Suppressor macrophage (primary cell): ENCODE measurements around the gene PRPF4.

Experiments
- DNase-seq, 4 experiments: peaks; one replicate each; pipeline ENCODE4 v3.0.0-alpha.2; 2020 to 2022

PRPF4 gene

GRCh38 chr9:113315231-113315630 lies 39.8 kb downstream of the PRPF4 start:
- peak in 3 of 4 experiments; percentile 8 to 36 (median 19) for DNase-seq

GRCh38 chr9:113316030-113316429 lies 40.6 kb downstream of the PRPF4 start:
- no peak for DNase-seq

GRCh38 chr9:113317777-113318176 lies 42.3 kb downstream of the PRPF4 start:
- no peak for DNase-seq

- DNase-seq: no peak
These were observed 43.6 kb downstream of the PRPF4 start for GRCh38 chr9:113319054-113319453.

GRCh38 chr9:113320051-113320450 lies 44.6 kb downstream of the PRPF4 start:
- DNase-seq: no peak

GRCh38 chr9:113322671-113323070 lies 47.2 kb downstream of the PRPF4 start:
- DNase-seq: no peak

- no peak for DNase-seq
These were observed 50.8 kb downstream of the PRPF4 start for GRCh38 chr9:113326230-113326629.

GRCh38 chr9:113328045-113328782 lies 52.8 kb downstream of the PRPF4 start:
- no peak for DNase-seq

GRCh38 chr9:113331780-113332179 lies 56.3 kb downstream of the PRPF4 start:
- DNase-seq: no peak

GRCh38 chr9:113337714-113338113 lies 62.3 kb downstream of the PRPF4 start:
- DNase-seq: no peak

GRCh38 chr9:113340011-113340699 lies 64.7 kb downstream of the PRPF4 start, which contains the start of gene WDR31:
Gene WDR31, minus strand, starts transcription at chr9:113340275. Its CDS starts 8,253 bp downstream, at chr9:113332022.
- DNase-seq: peak; percentile 90 to 94 (median 92)

GRCh38 chr9:113341712-113342410 lies 66.4 kb downstream of the PRPF4 start:
- DNase-seq: peak in 1 of 4 experiments; percentile 8
